Forelimb muscle (tissue), 1 donor: ENCODE measurements around the gene GPC6. TPM values are rescaled to one million over a fixed set of nuclear protein-coding genes. Genes with fewer than 3 reads are reported as not detected.

Experiments
- DNase-seq: peaks from one replicate; pipeline ENCODE4 v3.0.0-alpha.2; 2013; ENCODE audit warnings: low read depth
- polyA plus RNA-seq: library from polyadenylated mRNA; unstranded; fragments of 120-200 nt; gene quantifications from one replicate; pipeline ENCODE4 v1.2.1, GENCODE V29; 2013; ENCODE audit not compliant: insufficient read length

GPC6 gene
- polyA plus RNA-seq, 1 donor, result 8.2 TPM

GRCh38 chr13:93771782-93772181 lies 545.2 kb downstream of the GPC6 start:
- no peak for DNase-seq

GRCh38 chr13:93774506-93774905 lies 547.9 kb downstream of the GPC6 start:
- DNase-seq, result no peak

- no peak for DNase-seq
These were observed 548.4 kb downstream of the GPC6 start for GRCh38 chr13:93775027-93775426.

- DNase-seq, result no peak
These were observed 549.0 kb downstream of the GPC6 start for GRCh38 chr13:93775507-93776108.

- no peak for DNase-seq
These were observed 550.3 kb downstream of the GPC6 start for GRCh38 chr13:93776936-93777335.

- DNase-seq, result no peak
These were observed 550.9 kb downstream of the GPC6 start for GRCh38 chr13:93777504-93777903.

- no peak for DNase-seq
These were observed 551.9 kb downstream of the GPC6 start for GRCh38 chr13:93778548-93778947.

GRCh38 chr13:93784191-93784590 lies 557.6 kb downstream of the GPC6 start:
- DNase-seq, result no peak

- DNase-seq, result no peak
These were observed 560.4 kb downstream of the GPC6 start for GRCh38 chr13:93786846-93787489.

- no peak for DNase-seq
These were observed 561.8 kb downstream of the GPC6 start for GRCh38 chr13:93788456-93788855.

GRCh38 chr13:93789058-93789457 lies 562.5 kb downstream of the GPC6 start:
- no peak for DNase-seq

- DNase-seq, result no peak
These were observed 567.7 kb downstream of the GPC6 start for GRCh38 chr13:93794197-93794885.

GRCh38 chr13:93797463-93797862 lies 570.9 kb downstream of the GPC6 start:
- no peak for DNase-seq

- DNase-seq, result no peak
These were observed 573.7 kb downstream of the GPC6 start for GRCh38 chr13:93800342-93800741.

- no peak for DNase-seq
These were observed 579.1 kb downstream of the GPC6 start for GRCh38 chr13:93805736-93806135.

- DNase-seq, result no peak
These were observed 580.3 kb downstream of the GPC6 start for GRCh38 chr13:93806861-93807260.

GRCh38 chr13:93810264-93810663 lies 583.7 kb downstream of the GPC6 start:
- no peak for DNase-seq

GRCh38 chr13:93811071-93811737 lies 584.6 kb downstream of the GPC6 start:
- DNase-seq, result no peak

- DNase-seq, result no peak
These were observed 585.1 kb downstream of the GPC6 start for GRCh38 chr13:93811738-93812112.

GRCh38 chr13:93814658-93815057 lies 588.1 kb downstream of the GPC6 start:
- DNase-seq, result no peak

- no peak for DNase-seq
These were observed 591.7 kb downstream of the GPC6 start for GRCh38 chr13:93818345-93818744.

GRCh38 chr13:93819331-93819890 lies 592.8 kb downstream of the GPC6 start:
- no peak for DNase-seq
